GM23338 (cell line): ENCODE data around the gene METTL6. TPM values are rescaled to one million over a fixed set of nuclear protein-coding genes. Genes with fewer than 3 reads are reported as not detected.

Source experiments
- ATAC-seq: fragments of 200-7000 bp; cut with Tn5 transposase; 3 replicates; pipeline ENCODE4 v1.9.1; 2020
- DNase-seq: peaks from one replicate; pipeline ENCODE4 v3.0.0-alpha.2; 2015; ENCODE audit warnings: low spot score
- H2AFZ ChIP-seq: fragments of 200-600 bp; sonication (generic); 2 replicates; pipeline ENCODE4 v1.8.0; 2016; ENCODE audit warnings: antibody characterized with exemption, mild to moderate bottlenecking, moderate library complexity
- H3F3A ChIP-seq: fragments of 200-600 bp; sonication (generic); replicated peaks from 2 replicates; pipeline ENCODE4 v1.8.0; 2017; ENCODE audit warnings: antibody characterized with exemption, mixed run types, low read depth
- H3K27ac ChIP-seq: fragments of 200-600 bp; sonication (generic); 2 replicates; pipeline ENCODE4 v1.6.1; 2016; ENCODE audit warnings: low read depth
- H3K27me3 ChIP-seq: fragments of 200-600 bp; sonication (generic); 2 replicates; pipeline ENCODE4 v1.8.0; 2016; ENCODE audit warnings: mild to moderate bottlenecking, mixed run types, moderate library complexity; ENCODE audit not compliant: insufficient read depth
- H3K36me3 ChIP-seq: fragments of 200-600 bp; sonication (generic); 2 replicates; pipeline ENCODE4 v1.8.0; 2016; ENCODE audit warnings: mild to moderate bottlenecking; ENCODE audit not compliant: insufficient read depth
- H3K4me1 ChIP-seq: fragments of 200-600 bp; sonication (generic); 2 replicates; pipeline ENCODE4 v1.8.0; 2016; ENCODE audit warnings: mild to moderate bottlenecking, moderate library complexity; ENCODE audit not compliant: insufficient read depth
- H3K4me2 ChIP-seq: fragments of 200-600 bp; sonication (generic); 2 replicates; pipeline ENCODE4 v1.7.1; 2017; ENCODE audit warnings: mixed run types
- H3K4me3 ChIP-seq: fragments of 200-600 bp; sonication (generic); 2 replicates; pipeline ENCODE4 v1.6.1; 2016; ENCODE audit warnings: mixed run types
- H3K79me2 ChIP-seq: fragments of 200-600 bp; sonication (generic); replicated peaks from 2 replicates; pipeline ENCODE4 v1.8.0; 2017; ENCODE audit warnings: mild to moderate bottlenecking; ENCODE audit not compliant: insufficient read depth
- H3K9me2 ChIP-seq: fragments of 200-600 bp; sonication (generic); 2 replicates; pipeline ENCODE4 v1.8.0; 2017; ENCODE audit not compliant: insufficient read depth
- H4K20me1 ChIP-seq: fragments of 200-600 bp; sonication (generic); replicated peaks from 2 replicates; pipeline ENCODE4 v1.8.0; 2017; ENCODE audit warnings: mild to moderate bottlenecking; ENCODE audit not compliant: insufficient read depth
- H3K27ac Mint-ChIP-seq: 2 replicates; pipeline ENCODE4 v1.8.0; 2020; ENCODE audit warnings: inconsistent platforms, mild to moderate bottlenecking, moderate library complexity, mixed read lengths
- H3K27me3 Mint-ChIP-seq: 3 replicates; pipeline ENCODE4 v1.8.0; 2022; ENCODE audit warnings: low read depth, mild to moderate bottlenecking, moderate library complexity, mixed read lengths, inconsistent platforms; ENCODE audit not compliant: insufficient read depth, poor library complexity
- H3K36me3 Mint-ChIP-seq: 3 replicates; pipeline ENCODE4 v1.8.0; 2021; ENCODE audit warnings: low read depth, mild to moderate bottlenecking, inconsistent platforms, moderate library complexity, mixed read lengths
- H3K4me1 Mint-ChIP-seq: 3 replicates; pipeline ENCODE4 v1.8.0; 2020; ENCODE audit warnings: mild to moderate bottlenecking, inconsistent platforms, mixed read lengths
- H3K4me3 Mint-ChIP-seq: 3 replicates; pipeline ENCODE4 v1.8.0; 2021; ENCODE audit warnings: moderate library complexity, mild to moderate bottlenecking, inconsistent platforms, mixed read lengths
- H3K9me3 Mint-ChIP-seq: 3 replicates; pipeline ENCODE4 v1.8.0; 2020; ENCODE audit warnings: moderate library complexity, mild to moderate bottlenecking, inconsistent platforms, mixed read lengths
- CREB1 ChIP-seq: fragments of 250-450 bp; sonication (Bioruptor Pico); IDR thresholded peaks from 2 replicates; pipeline ENCODE4 v1.5.0; 2020; ENCODE audit warnings: low read depth, mild to moderate bottlenecking, moderate library complexity
- CTCF ChIP-seq, 2 experiments: fragments of 200-600 bp in 1 of 2; sonication (generic) in 1 of 2; conservative IDR thresholded peaks; 2 replicates each; pipeline versions ENCODE4 v1.5.1 to v1.6.1; 2016 to 2017; ENCODE audit warnings: antibody characterized with exemption in 2 of 2, low read depth in 2 of 2, mild to moderate bottlenecking in 2 of 2, moderate library complexity in 1 of 2
- EZH2 ChIP-seq: fragments of 200-600 bp; sonication (generic); IDR thresholded peaks from one replicate; pipeline ENCODE4 v1.8.0; 2017; ENCODE audit warnings: antibody characterized with exemption, mild to moderate bottlenecking, low read depth; ENCODE audit not compliant: unreplicated experiment
- EZH2phosphoT487 ChIP-seq: fragments of 200-600 bp; sonication (generic); IDR thresholded peaks from one replicate; pipeline ENCODE4 v1.8.1; 2018; ENCODE audit warnings: antibody characterized with exemption; ENCODE audit not compliant: unreplicated experiment
- JUNB ChIP-seq: IDR thresholded peaks from one replicate; pipeline ENCODE4 v1.6.1; 2016; ENCODE audit warnings: antibody characterized with exemption; ENCODE audit not compliant: unreplicated experiment
- NANOG ChIP-seq: IDR thresholded peaks from 2 replicates; pipeline ENCODE4 v1.6.1; 2016; ENCODE audit warnings: antibody characterized with exemption, borderline replicate concordance
- POLR2AphosphoS5 ChIP-seq: IDR thresholded peaks from 2 replicates; pipeline ENCODE4 v1.6.1; 2016; ENCODE audit warnings: antibody characterized with exemption, low read depth
- REST ChIP-seq: IDR thresholded peaks from one replicate; pipeline ENCODE4 v1.6.1; 2018; ENCODE audit warnings: antibody characterized with exemption; ENCODE audit not compliant: unreplicated experiment
- STAT1 ChIP-seq: IDR thresholded peaks from one replicate; pipeline ENCODE4 v1.6.1; 2016; ENCODE audit warnings: antibody characterized with exemption; ENCODE audit not compliant: unreplicated experiment
- ZNF114 ChIP-seq: fragments of 250-450 bp; sonication (Bioruptor Pico); IDR thresholded peaks from 2 replicates; pipeline ENCODE4 v1.5.0; 2020; ENCODE audit warnings: mild to moderate bottlenecking, moderate library complexity
- ZNF331 ChIP-seq: fragments of 250-450 bp; sonication (Bioruptor Pico); IDR thresholded peaks from 2 replicates; pipeline ENCODE4 v1.5.0; 2020; ENCODE audit warnings: low read depth, mild to moderate bottlenecking, moderate library complexity
- polyA plus RNA-seq: library from polyadenylated mRNA; unstranded; fragments of >200 nt; fragmentation: Nextera tagmentation; extraction: Ambion mirVana; gene quantifications from 2 replicates; pipeline ENCODE4 v1.2.1, GENCODE V29; 2016
- total RNA-seq: library from RNA; depleted of rRNA; stranded (reverse); fragments of >200 nt; shearing (Covaris generic); gene quantifications from 2 replicates; pipeline ENCODE4 v1.2.3, GENCODE V29; 2014
- TF ChIP-seq, protein P1 (sequence below): IDR thresholded peaks from 2 replicates; pipeline ENCODE4 v1.6.1; 2016; ENCODE audit warnings: antibody characterized with exemption
- TF ChIP-seq, protein P2 (sequence below): fragments of 250-450 bp; sonication (Bioruptor Pico); IDR thresholded peaks from 2 replicates; pipeline ENCODE4 v1.5.0; 2020; ENCODE audit warnings: mild to moderate bottlenecking, moderate library complexity

The METTL6 gene
- total and polyA plus RNA-seq, 2 experiments from 2014 or later = 15.1 to 17.8 TPM

DNA sequence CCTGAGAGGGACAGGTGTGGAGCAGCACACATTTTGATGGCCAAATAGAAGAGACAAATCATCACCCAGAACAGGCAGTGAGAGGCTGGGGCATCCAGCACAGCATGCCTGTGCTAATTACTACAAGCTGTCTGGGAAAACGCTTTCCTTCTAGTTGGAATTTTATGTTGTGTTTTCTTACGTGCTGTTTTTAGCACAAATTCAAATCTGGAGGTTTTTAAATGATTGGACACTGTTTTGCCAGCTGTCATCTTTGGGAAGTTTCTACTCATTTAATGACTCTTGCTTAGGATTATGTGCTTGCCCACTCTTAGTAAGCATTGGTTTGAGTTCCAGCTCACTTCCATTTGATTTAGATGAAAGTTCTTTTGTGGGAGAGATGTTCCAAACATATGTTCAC, 43.5 kb upstream of the METTL6 start:
- Mint-ChIP-seq H3K4me1 (0 out of 3 replicates have a peak, but pooled peaks cover 5% of the 10 kb centered on the region), H3K27ac (no peak overlapping the region), H3K9me3 (no peaks in the 10 kb centered on the region), H3K4me3 (no peak overlapping the region), H3K27me3 (no peaks in the 10 kb centered on the region), H3K36me3 (no peaks in the 10 kb centered on the region)
- Histone ChIP-seq H3K9me2 (no peaks in the 10 kb centered on the region), H3F3A (no peaks in the 10 kb centered on the region), H3K4me2 (no peak overlapping the region), H4K20me1 (no peaks in the 10 kb centered on the region), H2AFZ (no peak overlapping the region), H3K4me3 (no peak overlapping the region), H3K27ac (no peak overlapping the region), H3K36me3 (no peaks in the 10 kb centered on the region), H3K79me2 (no peaks in the 10 kb centered on the region), H3K27me3 (no peaks in the 10 kb centered on the region), H3K4me1 (no peaks in the 10 kb centered on the region)
- DNase-seq = no peak
- no peak for ATAC-seq
- TF ChIP-seq, protein P1, sequence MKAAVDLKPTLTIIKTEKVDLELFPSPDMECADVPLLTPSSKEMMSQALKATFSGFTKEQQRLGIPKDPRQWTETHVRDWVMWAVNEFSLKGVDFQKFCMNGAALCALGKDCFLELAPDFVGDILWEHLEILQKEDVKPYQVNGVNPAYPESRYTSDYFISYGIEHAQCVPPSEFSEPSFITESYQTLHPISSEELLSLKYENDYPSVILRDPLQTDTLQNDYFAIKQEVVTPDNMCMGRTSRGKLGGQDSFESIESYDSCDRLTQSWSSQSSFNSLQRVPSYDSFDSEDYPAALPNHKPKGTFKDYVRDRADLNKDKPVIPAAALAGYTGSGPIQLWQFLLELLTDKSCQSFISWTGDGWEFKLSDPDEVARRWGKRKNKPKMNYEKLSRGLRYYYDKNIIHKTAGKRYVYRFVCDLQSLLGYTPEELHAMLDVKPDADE = no peak
- no peak for TF ChIP-seq STAT1
- no peak for TF ChIP-seq REST
- TF ChIP-seq ZNF114 (CRISPR knock-in tag) = no peak
- no peak for TF ChIP-seq NANOG
- no peak for TF ChIP-seq CREB1 (CRISPR knock-in tag)
- TF ChIP-seq JUNB = no peak
- no peak for TF ChIP-seq POLR2AphosphoS5
- no peak for TF ChIP-seq ZNF331 (CRISPR knock-in tag)
- TF ChIP-seq EZH2 = no peak
- no peak for TF ChIP-seq CTCF (conservative IDR thresholded peaks at IDR 0.05; ENCODE audit: low read depth in 2 of 2)
- TF ChIP-seq, protein P2, sequence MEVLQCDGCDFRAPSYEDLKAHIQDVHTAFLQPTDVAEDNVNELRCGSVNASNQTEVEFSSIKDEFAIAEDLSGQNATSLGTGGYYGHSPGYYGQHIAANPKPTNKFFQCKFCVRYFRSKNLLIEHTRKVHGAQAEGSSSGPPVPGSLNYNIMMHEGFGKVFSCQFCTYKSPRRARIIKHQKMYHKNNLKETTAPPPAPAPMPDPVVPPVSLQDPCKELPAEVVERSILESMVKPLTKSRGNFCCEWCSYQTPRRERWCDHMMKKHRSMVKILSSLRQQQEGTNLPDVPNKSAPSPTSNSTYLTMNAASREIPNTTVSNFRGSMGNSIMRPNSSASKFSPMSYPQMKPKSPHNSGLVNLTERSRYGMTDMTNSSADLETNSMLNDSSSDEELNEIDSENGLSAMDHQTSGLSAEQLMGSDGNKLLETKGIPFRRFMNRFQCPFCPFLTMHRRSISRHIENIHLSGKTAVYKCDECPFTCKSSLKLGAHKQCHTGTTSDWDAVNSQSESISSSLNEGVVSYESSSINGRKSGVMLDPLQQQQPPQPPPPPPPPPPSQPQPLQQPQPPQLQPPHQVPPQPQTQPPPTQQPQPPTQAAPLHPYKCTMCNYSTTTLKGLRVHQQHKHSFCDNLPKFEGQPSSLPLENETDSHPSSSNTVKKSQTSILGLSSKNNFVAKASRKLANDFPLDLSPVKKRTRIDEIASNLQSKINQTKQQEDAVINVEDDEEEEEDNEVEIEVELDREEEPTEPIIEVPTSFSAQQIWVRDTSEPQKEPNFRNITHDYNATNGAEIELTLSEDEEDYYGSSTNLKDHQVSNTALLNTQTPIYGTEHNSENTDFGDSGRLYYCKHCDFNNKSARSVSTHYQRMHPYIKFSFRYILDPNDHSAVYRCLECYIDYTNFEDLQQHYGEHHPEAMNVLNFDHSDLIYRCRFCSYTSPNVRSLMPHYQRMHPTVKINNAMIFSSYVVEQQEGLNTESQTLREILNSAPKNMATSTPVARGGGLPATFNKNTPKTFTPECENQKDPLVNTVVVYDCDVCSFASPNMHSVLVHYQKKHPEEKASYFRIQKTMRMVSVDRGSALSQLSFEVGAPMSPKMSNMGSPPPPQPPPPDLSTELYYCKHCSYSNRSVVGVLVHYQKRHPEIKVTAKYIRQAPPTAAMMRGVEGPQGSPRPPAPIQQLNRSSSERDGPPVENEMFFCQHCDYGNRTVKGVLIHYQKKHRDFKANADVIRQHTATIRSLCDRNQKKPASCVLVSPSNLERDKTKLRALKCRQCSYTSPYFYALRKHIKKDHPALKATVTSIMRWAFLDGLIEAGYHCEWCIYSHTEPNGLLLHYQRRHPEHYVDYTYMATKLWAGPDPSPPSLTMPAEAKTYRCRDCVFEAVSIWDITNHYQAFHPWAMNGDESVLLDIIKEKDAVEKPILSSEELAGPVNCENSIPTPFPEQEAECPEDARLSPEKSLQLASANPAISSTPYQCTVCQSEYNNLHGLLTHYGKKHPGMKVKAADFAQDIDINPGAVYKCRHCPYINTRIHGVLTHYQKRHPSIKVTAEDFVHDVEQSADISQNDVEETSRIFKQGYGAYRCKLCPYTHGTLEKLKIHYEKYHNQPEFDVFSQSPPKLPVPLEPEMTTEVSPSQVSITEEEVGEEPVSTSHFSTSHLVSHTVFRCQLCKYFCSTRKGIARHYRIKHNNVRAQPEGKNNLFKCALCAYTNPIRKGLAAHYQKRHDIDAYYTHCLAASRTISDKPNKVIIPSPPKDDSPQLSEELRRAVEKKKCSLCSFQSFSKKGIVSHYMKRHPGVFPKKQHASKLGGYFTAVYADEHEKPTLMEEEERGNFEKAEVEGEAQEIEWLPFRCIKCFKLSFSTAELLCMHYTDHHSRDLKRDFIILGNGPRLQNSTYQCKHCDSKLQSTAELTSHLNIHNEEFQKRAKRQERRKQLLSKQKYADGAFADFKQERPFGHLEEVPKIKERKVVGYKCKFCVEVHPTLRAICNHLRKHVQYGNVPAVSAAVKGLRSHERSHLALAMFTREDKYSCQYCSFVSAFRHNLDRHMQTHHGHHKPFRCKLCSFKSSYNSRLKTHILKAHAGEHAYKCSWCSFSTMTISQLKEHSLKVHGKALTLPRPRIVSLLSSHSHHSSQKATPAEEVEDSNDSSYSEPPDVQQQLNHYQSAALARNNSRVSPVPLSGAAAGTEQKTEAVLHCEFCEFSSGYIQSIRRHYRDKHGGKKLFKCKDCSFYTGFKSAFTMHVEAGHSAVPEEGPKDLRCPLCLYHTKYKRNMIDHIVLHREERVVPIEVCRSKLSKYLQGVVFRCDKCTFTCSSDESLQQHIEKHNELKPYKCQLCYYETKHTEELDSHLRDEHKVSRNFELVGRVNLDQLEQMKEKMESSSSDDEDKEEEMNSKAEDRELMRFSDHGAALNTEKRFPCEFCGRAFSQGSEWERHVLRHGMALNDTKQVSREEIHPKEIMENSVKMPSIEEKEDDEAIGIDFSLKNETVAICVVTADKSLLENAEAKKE (CRISPR knock-in tag) = no peak
- no peak for TF ChIP-seq EZH2phosphoT487
